OCI-LY7 (cell line): Measurements from ENCODE around the gene VIPR2. TPM values are rescaled to one million over a fixed set of nuclear protein-coding genes. Genes with fewer than 3 reads are reported as not detected.

ENCODE experiments used
- BruUV-seq: library from RNA; stranded (reverse); fragments of 400-500 nt; replicated peaks from 2 replicates; lab custom pipeline; 2021; lab: Mats Ljungman, UMichigan
- CTCF ChIA-PET: fragments of 300-600 bp; sonication (Branson Sonifier 250); formaldehyde crosslinking; loops from one replicate; lab custom pipeline; 2022; ENCODE audit warnings: antibody characterized with exemption; ENCODE audit not compliant: unreplicated experiment; lab: Charles Lee
- POLR2A ChIA-PET: fragments of 300-600 bp; sonication (Branson Sonifier 250); formaldehyde crosslinking; loops from one replicate; lab custom pipeline; 2022; ENCODE audit warnings: antibody characterized with exemption; lab: Charles Lee
- DNase-seq: peaks from one replicate; pipeline ENCODE4 v3.0.0-alpha.2; 2015; ENCODE audit warnings: low spot score
- H2AFZ ChIP-seq: fragments of 200-600 bp; sonication (generic), shearing (Covaris generic); 2 replicates; pipeline ENCODE4 v1.6.1; 2014; ENCODE audit warnings: mild to moderate bottlenecking, antibody characterized with exemption, low read length, moderate library complexity
- H3K27ac ChIP-seq: fragments of 200-600 bp; sonication (generic); 2 replicates; pipeline ENCODE4 v1.5.1; 2014; ENCODE audit warnings: mixed run types, low read depth, mild to moderate bottlenecking, moderate library complexity, low read length, inconsistent platforms; ENCODE audit not compliant: poor library complexity, severe bottlenecking
- H3K36me3 ChIP-seq: fragments of 200-600 bp; sonication (generic); 2 replicates; pipeline ENCODE4 v1.6.1; 2014; ENCODE audit warnings: mild to moderate bottlenecking, antibody characterized with exemption, low read length, moderate library complexity, mixed read lengths; ENCODE audit not compliant: insufficient read depth
- H3K4me1 ChIP-seq: fragments of 200-600 bp; sonication (generic); 2 replicates; pipeline ENCODE4 v1.5.1; 2014; ENCODE audit warnings: mild to moderate bottlenecking, low read length; ENCODE audit not compliant: insufficient read depth, poor library complexity, severe bottlenecking
- H3K4me2 ChIP-seq: fragments of 200-600 bp; sonication (generic); 2 replicates; pipeline ENCODE4 v1.6.1; 2014; ENCODE audit warnings: mild to moderate bottlenecking, low read length
- H3K4me3 ChIP-seq: fragments of 200-600 bp; sonication (generic); 2 replicates; pipeline ENCODE4 v1.5.1; 2014; ENCODE audit warnings: mild to moderate bottlenecking, low read depth, low read length; ENCODE audit not compliant: poor library complexity, severe bottlenecking
- H3K79me2 ChIP-seq: fragments of 200-600 bp; sonication (generic); 2 replicates; pipeline ENCODE4 v1.6.1; 2016; ENCODE audit warnings: low read depth, mild to moderate bottlenecking, low read length, moderate library complexity, mixed read lengths; ENCODE audit not compliant: insufficient read depth
- H3K9me2 ChIP-seq: fragments of 200-600 bp; sonication (generic); 2 replicates; pipeline ENCODE4 v1.6.1; 2016; ENCODE audit warnings: mild to moderate bottlenecking, low read length, mixed read lengths; ENCODE audit not compliant: insufficient read depth
- H3K9me3 ChIP-seq: fragments of 200-600 bp; sonication (generic); 2 replicates; pipeline ENCODE4 v1.6.1; 2014; ENCODE audit warnings: mild to moderate bottlenecking, mixed run types, low read length, mixed read lengths
- H4K20me1 ChIP-seq: fragments of 200-600 bp; sonication (generic); 2 replicates; pipeline ENCODE4 v1.6.1; 2014; ENCODE audit warnings: mild to moderate bottlenecking, antibody characterized with exemption, low read length, moderate library complexity, mixed read lengths; ENCODE audit not compliant: insufficient read depth
- EZH2phosphoT487 ChIP-seq: fragments of 200-600 bp; sonication (generic); IDR thresholded peaks from 2 replicates; pipeline ENCODE4 v1.6.1; 2018; ENCODE audit warnings: low read depth, borderline replicate concordance, mild to moderate bottlenecking, mixed run types, antibody characterized with exemption, low read length, moderate library complexity, mixed read lengths
- intact Hi-C: fragments of 100-400 bp; cut with micrococcal nuclease; formaldehyde crosslinking; loops from one replicate; pipeline ENCODE4 v1.10.0; 2022; ENCODE audit not compliant: unreplicated experiment
- total RNA-seq, 2 experiments: library from RNA; depleted of rRNA in 1 of 2; stranded (reverse); fragments of >200 nt in 1 of 2; shearing (Covaris generic) in 1 of 2; gene quantifications; 2 replicates each; pipeline ENCODE4 v1.2.3, GENCODE V29; 2014 to 2022
- TF ChIP-seq, protein P1 (sequence below): fragments of 200-600 bp; sonication (generic); conservative IDR thresholded peaks from 2 replicates; pipeline ENCODE4 v1.5.1; 2014; ENCODE audit warnings: mild to moderate bottlenecking, antibody characterized with exemption, low read length, moderate library complexity, mixed read lengths

Gene VIPR2
- total RNA-seq, 2 experiments from 2014 or later = not detected

DNA sequence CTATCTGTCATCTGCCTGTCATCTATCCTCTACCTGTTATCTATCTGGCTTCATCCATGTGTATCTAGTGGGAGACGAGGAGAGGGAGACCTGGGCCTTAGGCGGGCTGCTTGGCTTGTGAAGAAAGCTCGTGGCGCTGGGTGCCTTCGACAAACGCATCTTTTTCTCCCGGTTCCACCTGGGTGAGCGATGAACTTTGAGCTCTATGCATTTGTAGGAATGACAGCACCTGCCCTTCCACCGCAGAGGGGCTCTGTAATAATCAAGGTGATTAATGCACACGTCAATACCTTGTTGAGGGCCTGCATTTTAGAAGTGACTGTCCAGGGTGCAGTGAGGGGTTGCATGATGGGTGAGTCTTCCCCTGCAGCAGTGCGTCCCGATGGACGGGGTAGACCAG lies 2.6 kb upstream of the VIPR2 start:
- Histone ChIP-seq H2AFZ (no peak overlapping the region), H3K36me3 (no peaks in the 10 kb centered on the region), H3K27ac (no peak overlapping the region), H4K20me1 (no peaks in the 10 kb centered on the region), H3K4me3 (no peak overlapping the region), H3K4me2 (no peak overlapping the region), H3K4me1 (no peaks in the 10 kb centered on the region), H3K9me3 (no peaks in the 10 kb centered on the region), H3K79me2 (no peaks in the 10 kb centered on the region), H3K9me2 (no peaks in the 10 kb centered on the region)
- intact Hi-C loops = no loop called here
- ChIA-PET POLR2A (no interaction called here), CTCF (no interaction called here)
- DNase-seq = no peak
- TF ChIP-seq, protein P1, sequence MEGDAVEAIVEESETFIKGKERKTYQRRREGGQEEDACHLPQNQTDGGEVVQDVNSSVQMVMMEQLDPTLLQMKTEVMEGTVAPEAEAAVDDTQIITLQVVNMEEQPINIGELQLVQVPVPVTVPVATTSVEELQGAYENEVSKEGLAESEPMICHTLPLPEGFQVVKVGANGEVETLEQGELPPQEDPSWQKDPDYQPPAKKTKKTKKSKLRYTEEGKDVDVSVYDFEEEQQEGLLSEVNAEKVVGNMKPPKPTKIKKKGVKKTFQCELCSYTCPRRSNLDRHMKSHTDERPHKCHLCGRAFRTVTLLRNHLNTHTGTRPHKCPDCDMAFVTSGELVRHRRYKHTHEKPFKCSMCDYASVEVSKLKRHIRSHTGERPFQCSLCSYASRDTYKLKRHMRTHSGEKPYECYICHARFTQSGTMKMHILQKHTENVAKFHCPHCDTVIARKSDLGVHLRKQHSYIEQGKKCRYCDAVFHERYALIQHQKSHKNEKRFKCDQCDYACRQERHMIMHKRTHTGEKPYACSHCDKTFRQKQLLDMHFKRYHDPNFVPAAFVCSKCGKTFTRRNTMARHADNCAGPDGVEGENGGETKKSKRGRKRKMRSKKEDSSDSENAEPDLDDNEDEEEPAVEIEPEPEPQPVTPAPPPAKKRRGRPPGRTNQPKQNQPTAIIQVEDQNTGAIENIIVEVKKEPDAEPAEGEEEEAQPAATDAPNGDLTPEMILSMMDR = no peak
- no peak for TF ChIP-seq EZH2phosphoT487
- BruUV-seq = no TSS peak

DNA sequence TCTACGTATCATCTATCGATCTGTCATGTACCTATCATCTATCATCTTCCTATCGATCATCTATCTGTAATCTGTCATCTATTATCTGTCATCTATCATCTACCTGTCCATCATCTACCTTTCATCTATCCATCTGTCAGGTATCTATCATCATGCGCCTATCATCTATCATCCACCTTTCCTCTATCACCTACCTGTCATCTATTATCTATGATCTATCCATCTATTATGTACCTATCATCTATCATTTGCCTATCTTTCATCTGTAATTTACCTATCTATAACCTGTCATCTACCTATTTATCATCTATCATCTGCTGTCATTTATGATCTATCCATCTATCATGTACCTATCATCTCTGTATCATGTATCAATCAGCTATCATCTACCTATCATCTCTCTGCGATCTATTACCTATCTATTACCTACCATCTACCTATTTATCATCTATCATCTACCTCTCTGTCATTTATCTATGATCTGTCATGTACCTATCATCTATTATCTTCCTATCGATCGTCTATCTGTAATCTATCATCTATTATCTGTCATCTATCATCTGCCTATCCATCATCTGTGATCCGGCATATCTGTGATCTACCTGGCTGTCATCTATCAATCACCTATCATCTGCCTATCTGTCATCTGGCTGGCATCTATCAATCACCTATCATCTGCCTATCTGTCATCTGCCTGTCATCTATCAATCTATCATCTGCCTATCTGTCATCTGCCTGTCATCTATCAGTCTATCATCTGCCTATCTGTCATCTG lies 1.6 kb upstream of the VIPR2 start:
- Histone ChIP-seq H2AFZ (no peak overlapping the region), H3K9me3 (no peaks in the 10 kb centered on the region), H3K4me2 (no peak overlapping the region), H4K20me1 (no peaks in the 10 kb centered on the region), H3K79me2 (no peaks in the 10 kb centered on the region), H3K4me1 (no peaks in the 10 kb centered on the region), H3K4me3 (no peak overlapping the region), H3K36me3 (no peaks in the 10 kb centered on the region), H3K27ac (no peak overlapping the region), H3K9me2 (no peaks in the 10 kb centered on the region)
- no TSS peak for BruUV-seq
- no peak for TF ChIP-seq EZH2phosphoT487
- TF ChIP-seq, protein P1 = no peak
- intact Hi-C loops = no loop called here
- DNase-seq = no peak
- CTCF ChIA-PET = no interaction called here
- POLR2A ChIA-PET = no interaction called here

DNA sequence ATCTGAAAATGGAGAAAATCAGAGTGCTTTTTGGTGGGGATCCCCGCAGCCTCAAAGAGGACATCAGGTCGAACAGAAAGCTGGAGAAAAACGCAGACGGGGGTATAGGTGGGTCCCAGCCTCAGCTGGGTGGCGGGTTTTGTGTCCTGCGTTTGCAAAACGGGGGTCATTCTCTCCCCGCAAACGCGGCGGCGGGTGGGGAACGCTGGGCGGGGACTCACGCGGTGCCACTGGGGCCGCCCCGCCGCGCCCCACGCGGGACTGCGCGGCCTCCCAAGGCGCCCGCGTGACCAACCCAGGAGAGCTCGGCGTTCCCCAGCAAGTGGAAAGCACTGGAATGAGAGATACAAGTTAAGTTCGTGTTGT lies 806 bp upstream of the VIPR2 start:
- Histone ChIP-seq H3K4me2 (no peak overlapping the region), H3K4me3 (no peak overlapping the region), H2AFZ (no peak overlapping the region), H3K9me3 (no peaks in the 10 kb centered on the region), H3K36me3 (no peaks in the 10 kb centered on the region), H3K79me2 (no peaks in the 10 kb centered on the region), H4K20me1 (no peaks in the 10 kb centered on the region), H3K4me1 (no peaks in the 10 kb centered on the region), H3K27ac (no peak overlapping the region), H3K9me2 (no peaks in the 10 kb centered on the region)
- no peak for TF ChIP-seq EZH2phosphoT487
- TF ChIP-seq, protein P1 = no peak
- CTCF ChIA-PET = no interaction called here
- intact Hi-C loops = no loop called here
- DNase-seq = no peak
- BruUV-seq = no TSS peak
- POLR2A ChIA-PET = no interaction called here
